Activated B cell treated with CpG ODN at 0.5 μM for 24 hours (primary cell): ENCODE results near the gene CHRNE. TPM values are rescaled to one million over a fixed set of nuclear protein-coding genes. Genes with fewer than 3 reads are reported as not detected.

Experiments
- ATAC-seq: fragments of 200-7000 bp; cut with Tn5 transposase; one replicate; pipeline ENCODE4 v1.10.0; 2021; ENCODE audit warnings: low read depth, mild to moderate bottlenecking, moderate library complexity
- CTCF ChIA-PET: fragments of 350-600 bp; sonication (Branson Sonifier 250); formaldehyde crosslinking; loops from one replicate; lab custom pipeline; 2021; ENCODE audit warnings: antibody characterized with exemption; lab: Charles Lee
- POLR2A ChIA-PET: fragments of 350-600 bp; sonication (Branson Sonifier 250); formaldehyde crosslinking; loops from one replicate; lab custom pipeline; 2021; ENCODE audit warnings: antibody characterized with exemption; lab: Charles Lee
- DNase-seq: peaks from one replicate; pipeline ENCODE4 v3.0.0; 2022
- H3K27ac Mint-ChIP-seq: one replicate; pipeline ENCODE4 v1.8.0; 2020; ENCODE audit warnings: mixed read lengths
- H3K27me3 Mint-ChIP-seq: one replicate; pipeline ENCODE4 v1.8.0; 2021; ENCODE audit warnings: mixed read lengths
- H3K36me3 Mint-ChIP-seq: one replicate; pipeline ENCODE4 v1.8.0; 2021; ENCODE audit warnings: low read depth, mixed read lengths
- H3K4me1 Mint-ChIP-seq: one replicate; pipeline ENCODE4 v1.8.0; 2021; ENCODE audit warnings: mixed read lengths
- H3K4me3 Mint-ChIP-seq: one replicate; pipeline ENCODE4 v1.8.0; 2020; ENCODE audit warnings: mild to moderate bottlenecking, mixed read lengths
- H3K9me3 Mint-ChIP-seq: one replicate; pipeline ENCODE4 v1.8.0; 2020; ENCODE audit warnings: mixed read lengths
- CTCF ChIP-seq: fragments of 200-600 bp; IDR thresholded peaks from one replicate; pipeline ENCODE4 v1.8.0; 2022; ENCODE audit warnings: antibody characterized with exemption, mild to moderate bottlenecking
- intact Hi-C: fragments of 100-400 bp; cut with micrococcal nuclease; formaldehyde crosslinking; loops from one replicate; pipeline ENCODE4 v1.15.1; 2024
- total RNA-seq: library from RNA; stranded (reverse); gene quantifications from 2 replicates; pipeline ENCODE4 v1.2.3, GENCODE V29; 2022

Gene CHRNE
- total RNA-seq, 1 donor from 2014 or later, result 0.38 TPM

- DNase-seq (no peak), ATAC-seq (no peak)
- ChIA-PET POLR2A (interaction anchor here (0.6 kb wide), 1 partner anchor 267 kb away, joined by 8 read pairs; the partner anchor contains the start of gene SMTNL2), CTCF (no interaction called here)
- H3K36me3 Mint-ChIP-seq, result peaks cover 16% of the 10 kb centered on the region
- intact Hi-C loops, result no loop called here
- no peak overlapping the region for H3K4me3 Mint-ChIP-seq
- H3K9me3 Mint-ChIP-seq, result no peaks in the 10 kb centered on the region
- H3K27ac Mint-ChIP-seq, result no peak overlapping the region
- TF ChIP-seq CTCF, result no peak
- H3K4me1 Mint-ChIP-seq, result peaks cover 12% of the 10 kb centered on the region
- H3K27me3 Mint-ChIP-seq, result no peaks in the 10 kb centered on the region
Observed at GRCh38 chr17:4851084-4851483, 51.8 kb downstream of the CHRNE start.

DNA sequence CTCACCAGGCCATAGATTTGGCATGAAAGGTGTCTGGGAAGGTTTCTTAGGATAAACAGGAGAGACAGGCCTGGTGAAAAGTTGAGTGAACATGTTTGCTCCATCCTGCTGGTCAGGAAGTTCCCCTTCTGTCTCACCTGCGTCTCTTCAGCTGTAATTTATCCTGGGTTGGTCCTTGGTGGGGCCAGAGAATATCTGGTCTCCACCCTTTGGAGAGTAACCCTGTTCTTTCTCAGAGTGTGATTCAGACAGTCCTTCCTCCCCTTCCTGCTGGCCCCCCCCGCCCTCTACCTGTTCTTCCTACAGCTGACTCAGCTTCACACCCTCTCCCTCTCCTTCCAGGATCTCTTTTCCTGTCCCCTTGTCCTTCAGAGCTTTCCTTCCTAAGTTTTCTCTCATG, 52.7 kb downstream of the CHRNE start:
- Mint-ChIP-seq H3K4me3 (no peak overlapping the region), H3K27ac (no peak overlapping the region), H3K36me3 (peaks cover 17% of the 10 kb centered on the region), H3K9me3 (no peaks in the 10 kb centered on the region), H3K27me3 (no peaks in the 10 kb centered on the region), H3K4me1 (peaks cover 12% of the 10 kb centered on the region)
- DNase-seq, result no peak
- ATAC-seq, result no peak
- TF ChIP-seq CTCF, result no peak
- ChIA-PET POLR2A (interaction anchor here (0.6 kb wide), 1 partner anchor 266 kb away, joined by 8 read pairs; the partner anchor contains the start of gene SMTNL2), CTCF (no interaction called here)
- intact Hi-C loops, result no loop called here

DNA sequence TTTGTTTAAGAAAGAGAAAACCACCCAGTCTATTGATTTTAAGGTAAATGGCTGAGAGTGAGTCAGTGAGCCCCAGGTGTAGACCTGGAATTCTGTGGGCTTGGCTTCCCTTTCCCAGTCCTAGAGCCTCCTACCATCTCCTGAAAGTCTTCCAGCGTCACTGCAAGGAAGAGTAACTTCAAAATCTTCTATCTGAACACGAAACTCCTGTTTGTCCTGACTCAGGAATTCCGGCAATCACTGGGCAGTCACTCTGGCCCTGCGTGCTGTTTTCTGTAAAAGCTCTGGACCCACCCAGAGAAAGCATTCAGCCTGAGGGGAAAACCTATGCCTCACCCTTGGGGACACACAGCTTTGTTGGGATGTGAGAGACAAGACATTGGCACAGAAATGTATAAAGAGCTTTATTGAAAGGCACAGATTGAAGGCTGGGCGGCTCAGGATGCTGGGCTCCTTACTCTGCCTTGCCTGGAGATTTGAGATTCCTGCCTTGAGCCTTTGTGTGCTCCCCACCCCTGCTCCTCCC, 53.8 kb downstream of the CHRNE start:
- H3K36me3 Mint-ChIP-seq, result peaks cover 11% of the 10 kb centered on the region
- ChIA-PET CTCF (no interaction called here), POLR2A (no interaction called here)
- no peaks in the 10 kb centered on the region for H3K27me3 Mint-ChIP-seq
- no peak overlapping the region for H3K27ac Mint-ChIP-seq
- H3K4me3 Mint-ChIP-seq, result no peak overlapping the region
- no peak for TF ChIP-seq CTCF
- intact Hi-C loops, result no loop called here
- peaks cover 15% of the 10 kb centered on the region for H3K4me1 Mint-ChIP-seq
- no peak for DNase-seq
- ATAC-seq, result no peak
- H3K9me3 Mint-ChIP-seq, result no peaks in the 10 kb centered on the region

Other genes starting within 250 kb of the CHRNE start
- gene PELP1, start 199.0 kb downstream of the CHRNE start, total RNA-seq, result 71.7 and 79.4 TPM in 2 replicates
- 45.1 and 52.0 TPM in 2 replicates for gene ARRB2, start 192.5 kb downstream of the CHRNE start, total RNA-seq
- 22.9 and 23.6 TPM in 2 replicates for gene MED11, start 171.7 kb downstream of the CHRNE start, total RNA-seq
- 0.15 and 0.31 TPM in 2 replicates for gene ZMYND15, start 163.3 kb downstream of the CHRNE start, total RNA-seq
- gene CXCL16, start 163.2 kb downstream of the CHRNE start, total RNA-seq, result 3.0 and 3.5 TPM in 2 replicates
- gene TM4SF5, start 131.2 kb downstream of the CHRNE start, total RNA-seq, result not detected in 2 replicates
- gene VMO1, start 116.7 kb downstream of the CHRNE start, total RNA-seq, result not detected in 2 replicates
- gene GLTPD2, start 114.1 kb downstream of the CHRNE start, total RNA-seq, result not detected in 2 replicates
- 110 and 123 TPM in 2 replicates for gene PSMB6, start 106.9 kb downstream of the CHRNE start, total RNA-seq
- gene PLD2, start 95.9 kb downstream of the CHRNE start, total RNA-seq, result 49.9 and 54.3 TPM in 2 replicates
- gene MINK1, start 69.8 kb downstream of the CHRNE start, total RNA-seq, result 61.3 and 65.3 TPM in 2 replicates
- gene C17orf107, start 3.6 kb downstream of the CHRNE start, total RNA-seq, result 1.6 and 1.8 TPM in 2 replicates
- gene GP1BA, start 29.2 kb upstream of the CHRNE start, total RNA-seq, result not detected in 2 replicates
- gene SLC25A11, start 36.9 kb upstream of the CHRNE start, total RNA-seq, result 35.3 and 35.8 TPM in 2 replicates
- gene RNF167, start 37.2 kb upstream of the CHRNE start, total RNA-seq, result 93.3 and 108 TPM in 2 replicates
- 1,071 and 1,072 TPM in 2 replicates for gene PFN1, start 45.4 kb upstream of the CHRNE start, total RNA-seq
- 26.3 and 29.5 TPM in 2 replicates for gene ENO3, start 48.0 kb upstream of the CHRNE start, total RNA-seq
- 63.8 and 64.2 TPM in 2 replicates for gene SPAG7, start 64.7 kb upstream of the CHRNE start, total RNA-seq
- gene CAMTA2, start 84.6 kb upstream of the CHRNE start, total RNA-seq, result 45.9 and 57.9 TPM in 2 replicates
- 0.17 and 0.44 TPM in 2 replicates for gene INCA1, start 94.4 kb upstream of the CHRNE start, total RNA-seq
- gene KIF1C, start 94.9 kb upstream of the CHRNE start, total RNA-seq, result 62.6 and 63.8 TPM in 2 replicates
- gene SLC52A1, start 132.3 kb upstream of the CHRNE start, total RNA-seq, result 0.09 TPM in 1 of 2 replicates, not detected in the other
- gene ZFP3, start 175.4 kb upstream of the CHRNE start, total RNA-seq, result 10.1 and 11.5 TPM in 2 replicates
- gene ZNF232, start 208.8 kb upstream of the CHRNE start, total RNA-seq, result 12.6 and 14.8 TPM in 2 replicates
- 0.33 and 0.37 TPM in 2 replicates for gene USP6, start 212.9 kb upstream of the CHRNE start, total RNA-seq